Limb (tissue), 2 donors: Measurements from ENCODE around the gene PNPLA1.

ENCODE experiments used
- DNase-seq, 2 donors: peaks; one replicate each; pipeline ENCODE4 v3.0.0-alpha.2; 2016; ENCODE audit errors: extremely low spot score in 2 of 2

Gene PNPLA1

DNA sequence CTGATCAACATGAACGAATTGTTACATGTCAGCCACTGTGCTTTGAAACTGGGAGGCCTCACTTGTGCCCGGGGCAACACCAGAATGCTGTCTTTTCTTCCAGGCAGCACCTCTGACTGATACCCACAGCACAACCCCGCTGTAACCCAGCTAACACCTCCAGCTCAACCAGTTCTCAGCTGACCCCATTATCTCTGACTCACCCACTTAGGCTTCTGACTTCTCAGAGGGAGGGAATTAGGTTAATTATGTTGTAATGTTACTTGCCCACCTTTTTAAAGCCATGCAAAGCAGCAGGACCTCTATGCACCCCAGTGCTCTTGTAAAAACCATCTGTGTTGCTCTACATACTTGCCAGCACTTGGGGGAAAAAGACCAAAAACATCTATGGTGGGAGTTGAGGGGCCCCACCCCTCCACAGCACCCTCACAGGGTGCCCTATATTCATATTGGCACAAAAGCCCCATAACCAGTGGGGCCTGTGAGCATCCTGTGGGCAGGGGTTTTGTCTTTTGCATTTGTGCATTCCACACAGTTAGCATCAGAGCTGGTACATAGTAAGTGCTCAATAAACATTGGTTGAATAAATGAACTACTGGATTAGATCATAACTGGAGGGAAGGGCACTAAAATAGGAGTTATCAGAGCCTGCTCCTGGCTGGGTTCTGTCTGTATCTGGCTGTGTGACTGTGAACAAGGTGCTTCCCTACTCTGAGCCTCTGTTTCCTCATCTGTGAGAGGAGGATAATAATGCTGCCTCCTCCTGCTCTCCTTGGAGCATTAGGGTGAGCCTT lies 44.6 kb downstream of the PNPLA1 start:
- DNase-seq = no peak

DNA sequence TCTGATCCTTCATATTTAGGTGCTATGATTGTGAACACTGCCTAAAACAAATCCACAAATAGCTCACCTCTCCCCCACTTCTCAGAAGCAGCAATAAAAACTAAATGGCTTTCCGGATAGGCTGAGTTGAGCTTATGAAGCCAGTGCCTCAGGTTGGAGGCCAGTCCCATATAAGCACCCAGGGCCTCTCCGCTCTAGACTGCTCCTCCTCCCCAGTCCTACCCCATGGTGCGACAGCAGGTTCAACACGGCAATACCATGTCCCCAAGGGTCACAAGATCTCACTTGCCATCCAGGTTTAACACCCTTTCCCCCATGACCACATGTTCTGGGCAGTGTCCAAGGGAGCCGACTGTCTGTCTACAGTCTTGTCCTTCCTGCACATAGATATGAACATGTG lies 46.1 kb downstream of the PNPLA1 start:
- no peak for DNase-seq

DNA sequence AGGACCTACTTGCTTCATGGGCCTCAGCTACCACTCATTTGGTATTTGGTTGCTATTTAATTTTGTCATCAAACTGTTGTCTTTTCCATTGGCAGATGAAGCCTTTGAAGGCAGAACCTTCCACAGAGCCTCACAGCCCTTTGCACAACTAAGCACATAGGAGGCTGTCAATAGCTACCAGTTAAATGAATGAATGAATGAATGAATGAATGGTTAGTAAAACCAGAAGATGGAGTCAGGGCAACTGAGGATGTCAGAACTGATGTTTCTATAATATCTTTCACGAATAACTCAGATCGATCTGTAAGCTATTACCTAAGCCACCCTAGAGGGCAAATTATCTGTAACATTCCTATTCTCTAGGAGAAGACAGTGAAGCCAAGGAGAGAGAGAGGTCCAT lies 47.8 kb downstream of the PNPLA1 start:
- DNase-seq = no peak

DNA sequence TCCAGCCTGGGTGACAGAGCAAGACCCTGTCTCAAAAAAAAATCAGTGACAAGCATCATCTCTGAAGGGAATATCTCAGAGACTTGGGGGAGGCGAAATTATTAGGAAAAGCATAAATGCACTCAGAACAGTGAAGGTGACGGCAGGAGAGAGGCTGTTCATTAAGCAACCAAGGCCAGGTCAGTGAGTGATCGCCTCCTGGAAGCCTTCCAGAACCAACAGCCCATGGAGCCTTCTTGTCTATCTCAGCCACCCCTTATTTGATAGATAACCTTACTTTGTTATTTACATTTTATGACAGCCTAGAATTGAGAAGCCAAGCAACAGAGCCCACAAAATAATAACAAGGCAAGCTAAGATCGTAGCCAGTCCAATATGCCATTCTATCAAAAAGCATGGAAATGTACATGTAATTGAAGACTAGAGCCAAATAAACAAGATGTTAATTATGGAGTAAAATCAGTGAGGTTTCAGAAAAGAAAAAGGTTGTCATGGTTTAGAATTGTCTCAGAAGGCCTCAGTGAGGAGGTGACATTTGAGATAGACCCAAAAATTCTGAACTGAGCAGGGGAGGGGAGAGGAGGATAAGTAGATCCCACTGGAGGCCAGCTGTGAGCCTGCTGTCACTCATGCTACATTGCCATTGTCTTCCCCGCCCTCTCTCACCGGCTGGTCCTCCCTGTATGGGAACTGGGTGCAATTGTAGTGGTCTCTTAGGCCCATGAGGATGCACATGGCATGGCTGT lies 49.0 kb downstream of the PNPLA1 start:
- no peak for DNase-seq

DNA sequence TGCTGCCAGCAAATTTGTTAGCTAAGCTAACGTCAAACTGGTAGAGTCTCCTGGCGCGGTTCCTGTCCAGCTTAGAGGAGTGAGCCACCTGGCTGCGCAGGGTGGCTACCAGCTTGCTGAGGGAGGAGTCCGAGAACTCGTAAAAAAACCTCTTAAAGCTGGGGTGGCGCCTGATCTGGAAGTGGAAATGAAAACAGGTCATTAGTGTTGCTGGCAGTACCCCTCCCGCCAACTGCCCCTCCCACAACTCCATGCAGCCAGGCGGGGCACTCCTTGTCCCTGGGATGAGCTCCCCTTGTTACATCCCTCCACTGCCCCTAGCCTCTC lies 49.5 kb downstream of the PNPLA1 start:
- DNase-seq = no peak

DNA sequence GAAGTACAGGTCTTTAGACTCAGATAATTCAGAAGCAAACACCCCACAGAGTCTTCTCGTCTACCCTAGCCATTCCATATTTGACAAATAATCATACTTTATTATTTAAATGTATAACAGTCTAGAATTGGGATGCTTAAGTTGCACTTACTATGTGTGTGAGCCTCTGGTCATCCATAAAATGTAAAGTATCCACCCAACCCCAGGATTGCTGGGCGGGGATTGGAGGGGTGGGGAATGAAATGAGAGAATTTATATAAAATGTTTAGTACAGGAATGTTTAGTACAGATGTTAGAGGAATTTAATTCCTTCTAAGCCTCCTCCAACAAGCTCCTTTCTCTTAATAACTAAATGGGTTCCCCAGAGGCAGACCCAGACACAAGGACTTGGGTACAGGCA lies 50.0 kb downstream of the PNPLA1 start:
- DNase-seq = no peak

DNA sequence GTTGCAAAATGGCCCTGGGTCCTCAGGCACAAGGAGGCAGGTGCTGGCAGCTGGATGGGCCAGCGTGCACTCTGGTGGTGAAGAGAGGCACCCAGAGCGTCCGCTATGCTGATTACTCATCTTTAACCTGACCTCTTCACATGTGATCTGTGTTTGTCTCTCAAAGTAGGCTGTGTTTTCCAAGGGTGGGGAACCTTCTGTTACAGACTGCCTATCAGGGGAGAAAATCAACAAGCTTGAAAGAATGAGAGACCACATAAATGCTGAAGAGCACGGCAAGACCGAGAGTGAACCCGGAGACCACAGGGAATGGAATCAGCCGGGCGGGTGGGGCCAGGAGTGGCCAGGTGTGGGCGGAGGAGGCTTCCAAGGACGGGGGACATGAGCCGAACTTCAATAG lies 50.6 kb downstream of the PNPLA1 start:
- no peak for DNase-seq

DNA sequence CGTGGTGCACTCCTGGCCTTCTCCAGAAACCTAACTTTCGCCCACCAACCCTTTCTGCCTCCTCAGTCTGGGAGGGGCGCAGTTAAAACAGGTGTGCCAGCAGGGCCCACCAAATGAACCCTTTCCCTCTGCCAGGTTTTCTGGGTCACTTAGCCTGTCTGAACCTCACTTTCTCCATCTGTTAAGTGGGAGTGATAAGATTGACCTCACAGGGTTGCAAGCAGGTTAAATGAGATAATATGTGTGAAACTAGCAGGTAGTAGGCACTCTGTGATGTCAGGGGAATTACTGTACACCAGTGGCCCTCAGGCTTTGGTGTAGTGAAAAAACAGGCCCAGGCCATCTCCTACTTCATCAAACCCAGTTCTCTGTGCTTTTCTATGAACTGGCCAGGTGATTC lies 52.7 kb downstream of the PNPLA1 start:
- DNase-seq = no peak

DNA sequence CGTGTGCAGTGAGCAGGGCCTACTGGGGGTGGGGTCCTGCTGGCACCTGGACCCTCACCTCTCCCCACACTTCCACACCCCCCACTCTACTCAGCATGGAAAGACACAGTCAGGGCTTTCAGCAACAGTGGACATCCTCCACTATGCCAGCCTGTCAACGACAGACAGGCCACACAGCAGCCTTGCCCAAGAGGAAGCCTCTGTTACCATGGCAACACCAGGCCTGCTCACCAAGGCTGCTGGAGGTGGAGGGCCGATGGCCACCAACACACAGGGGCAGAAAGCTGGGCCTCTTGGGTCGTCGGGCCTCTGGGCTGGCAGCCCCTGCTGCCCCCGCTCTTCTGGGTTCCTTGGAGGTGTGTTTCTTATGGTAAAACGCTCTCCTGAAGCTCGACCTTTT lies 53.2 kb downstream of the PNPLA1 start:
- no peak for DNase-seq

DNA sequence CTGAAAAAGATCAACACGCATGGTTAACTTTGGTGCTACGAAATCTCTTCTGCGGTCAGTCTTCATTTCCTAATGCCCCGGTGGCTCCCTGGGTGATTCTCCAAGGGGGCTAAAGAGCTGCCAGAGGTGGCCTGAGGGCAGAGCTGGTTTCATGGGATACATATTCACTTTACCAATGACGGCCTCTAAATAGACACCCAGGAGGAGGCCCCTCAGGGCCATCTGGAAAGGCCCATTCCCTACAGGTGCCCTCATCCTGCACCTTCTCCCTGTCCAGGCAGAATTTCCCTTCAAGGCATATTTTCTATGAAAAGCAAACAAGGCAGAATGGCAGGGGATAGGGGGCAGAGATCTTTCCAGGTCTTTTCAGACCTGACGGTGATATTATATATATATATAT lies 54.3 kb downstream of the PNPLA1 start:
- no peak for DNase-seq

DNA sequence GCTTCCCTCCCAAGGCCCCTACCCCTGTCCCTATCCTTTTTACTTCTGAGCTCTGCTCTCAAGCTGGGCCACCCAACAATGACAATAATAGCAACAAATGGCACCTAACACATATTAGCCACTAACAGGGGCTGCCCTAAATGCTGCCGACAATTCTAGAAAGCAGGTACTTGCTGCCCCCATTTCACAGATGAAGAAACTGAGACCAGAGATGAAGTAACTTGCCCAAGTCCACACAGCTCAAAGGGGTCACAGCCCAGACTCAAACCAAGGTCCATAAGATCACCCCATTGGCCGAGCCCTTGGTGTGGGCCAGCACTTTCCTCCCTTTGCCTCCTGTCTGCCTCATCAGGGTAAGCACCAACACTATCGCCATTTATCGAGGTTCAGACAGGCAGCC lies 54.9 kb downstream of the PNPLA1 start:
- no peak for DNase-seq

DNA sequence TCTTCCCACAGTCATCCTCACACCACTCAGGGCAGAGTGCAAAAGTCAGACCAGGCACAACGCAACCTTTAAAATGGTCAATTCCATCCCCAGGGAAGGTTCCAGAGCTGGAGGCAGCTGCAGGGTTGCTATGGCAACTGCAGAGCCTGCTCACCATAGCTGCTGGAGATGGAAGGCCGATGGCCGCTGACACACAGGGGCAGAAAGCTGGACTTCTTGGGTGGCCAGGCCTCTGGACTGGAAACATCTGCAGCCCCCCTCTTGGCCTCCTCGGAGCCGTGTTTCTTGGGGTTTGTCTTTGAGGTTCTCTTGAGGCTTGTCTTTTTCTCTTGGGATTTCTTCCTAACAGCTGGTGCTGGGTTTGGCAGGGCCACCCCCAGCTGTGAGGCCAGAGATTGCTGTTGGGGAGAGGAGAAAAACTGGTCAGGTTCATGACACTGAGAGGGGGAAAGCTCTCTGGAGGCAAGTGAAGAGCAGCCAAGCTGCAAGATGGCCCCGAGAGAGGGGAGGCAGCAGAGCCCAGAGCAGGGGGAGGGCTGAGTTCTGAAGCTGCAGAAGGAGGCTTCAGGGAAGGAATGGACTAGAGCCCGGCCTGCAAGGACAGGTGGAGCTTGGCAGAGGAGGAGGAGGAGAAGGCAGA lies 56.6 kb downstream of the PNPLA1 start:
- peak; percentile 25 to 58 for DNase-seq

DNA sequence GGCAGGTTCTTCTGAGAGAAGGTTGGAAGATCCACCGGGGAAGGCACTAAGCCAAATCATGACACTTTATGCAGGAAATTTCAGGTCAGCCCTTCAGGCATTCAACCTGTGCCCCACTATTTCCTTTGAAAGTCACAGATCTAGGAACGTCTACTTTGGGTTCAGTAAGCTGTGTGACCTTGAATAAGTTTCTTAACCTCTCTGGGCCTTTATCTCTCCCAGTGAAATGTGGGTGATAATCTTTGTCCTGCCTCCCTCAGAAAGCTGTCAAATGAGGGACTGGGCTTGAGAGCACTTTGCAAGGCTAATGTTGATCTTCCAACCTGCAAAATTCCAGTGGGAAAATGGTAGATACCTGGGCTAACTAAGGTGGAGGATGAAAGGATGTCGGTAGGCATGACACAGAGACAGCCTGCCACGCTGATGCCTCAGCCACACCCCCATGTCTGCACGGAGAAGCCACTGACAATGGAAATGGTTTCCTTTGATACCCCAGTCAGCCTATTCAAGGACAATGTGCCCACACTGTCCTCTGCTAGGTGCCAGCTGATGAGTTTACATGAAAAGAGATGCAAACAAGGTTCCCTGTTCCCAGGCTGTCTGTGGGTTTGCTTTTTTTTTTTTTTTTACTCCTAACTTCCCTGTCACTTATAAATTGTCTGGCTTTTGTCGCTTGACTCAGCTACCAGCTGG lies 57.5 kb downstream of the PNPLA1 start:
- no peak for DNase-seq

DNA sequence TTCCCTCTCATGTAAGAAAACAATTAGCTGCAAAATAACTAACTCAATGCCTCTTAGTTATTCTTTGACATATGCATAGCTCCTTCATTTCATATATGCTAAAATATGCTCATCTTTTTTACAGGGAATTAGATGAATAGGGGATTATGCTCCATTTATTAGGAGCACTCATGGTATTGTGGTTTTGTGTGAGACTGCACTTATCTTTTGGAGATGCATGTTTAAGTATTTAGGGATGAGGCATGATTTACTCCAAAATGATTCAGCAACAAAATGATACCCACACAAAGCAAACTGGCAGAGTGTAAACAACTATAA lies 58.0 kb downstream of the PNPLA1 start:
- no peak for DNase-seq

DNA sequence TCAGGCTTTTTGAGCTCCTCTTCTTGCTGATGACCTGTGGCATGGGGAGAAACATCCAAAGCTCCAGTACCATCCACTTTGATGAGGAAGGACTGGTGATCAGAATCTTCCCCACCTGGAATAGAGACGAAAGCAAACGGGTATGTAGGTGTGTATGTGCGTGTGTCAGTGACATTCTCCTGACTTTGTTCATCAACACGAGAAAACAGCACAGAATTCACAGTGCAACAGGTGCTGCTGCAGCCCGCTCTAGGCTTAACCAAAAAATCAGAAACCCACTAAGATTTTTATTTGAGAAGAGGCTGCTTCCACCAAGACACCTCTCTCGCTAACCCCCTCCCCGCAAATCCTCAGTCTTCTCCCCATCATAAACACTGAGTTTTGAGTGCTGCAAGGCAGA lies 58.7 kb downstream of the PNPLA1 start:
- DNase-seq = no peak

DNA sequence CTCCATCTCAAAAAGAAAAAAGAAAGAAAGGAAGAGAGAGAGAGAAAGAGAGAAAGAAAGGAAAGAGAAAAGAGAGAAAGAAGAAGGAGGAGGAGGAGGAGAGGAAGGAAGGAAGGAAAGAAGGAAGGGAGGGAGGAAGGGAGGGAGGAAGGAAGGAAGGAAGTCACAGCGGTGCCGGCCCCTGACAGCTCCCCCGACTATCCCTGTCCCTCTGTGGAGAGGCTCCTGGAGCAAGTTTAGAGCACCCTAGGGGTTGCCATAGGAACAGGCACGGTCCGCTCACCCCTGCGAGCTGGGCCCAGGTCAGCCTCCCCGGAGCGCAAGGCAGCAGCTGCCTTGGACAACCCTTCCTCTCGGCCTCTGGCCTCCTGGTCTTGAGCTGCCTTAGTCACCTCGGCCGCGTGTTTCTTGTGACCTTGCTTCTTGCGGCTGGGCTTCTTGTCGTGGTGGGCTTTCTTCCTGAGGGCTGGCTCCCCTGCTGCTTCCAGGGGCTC lies 60.0 kb downstream of the PNPLA1 start:
- no peak for DNase-seq

DNA sequence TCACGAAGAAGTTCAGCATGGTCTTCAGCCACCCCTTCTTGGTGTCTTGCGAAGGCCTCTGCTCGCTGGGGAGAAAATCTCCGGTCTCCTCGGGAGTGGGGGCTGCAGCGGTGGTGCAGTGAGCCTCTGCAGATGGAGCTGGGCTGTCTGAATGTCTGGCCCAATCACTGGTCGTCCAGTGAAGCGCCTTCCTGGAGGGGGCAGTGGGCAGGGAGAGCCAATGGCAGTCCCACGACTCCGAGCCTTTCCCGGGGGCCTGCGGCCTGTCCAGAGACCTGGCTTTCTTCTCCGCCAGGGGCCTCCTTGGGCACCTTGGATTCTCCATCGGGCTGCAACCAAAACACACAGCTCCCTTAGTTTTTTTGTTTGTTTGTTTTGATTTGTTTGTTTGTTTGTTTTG lies 60.5 kb downstream of the PNPLA1 start:
- DNase-seq = no peak

DNA sequence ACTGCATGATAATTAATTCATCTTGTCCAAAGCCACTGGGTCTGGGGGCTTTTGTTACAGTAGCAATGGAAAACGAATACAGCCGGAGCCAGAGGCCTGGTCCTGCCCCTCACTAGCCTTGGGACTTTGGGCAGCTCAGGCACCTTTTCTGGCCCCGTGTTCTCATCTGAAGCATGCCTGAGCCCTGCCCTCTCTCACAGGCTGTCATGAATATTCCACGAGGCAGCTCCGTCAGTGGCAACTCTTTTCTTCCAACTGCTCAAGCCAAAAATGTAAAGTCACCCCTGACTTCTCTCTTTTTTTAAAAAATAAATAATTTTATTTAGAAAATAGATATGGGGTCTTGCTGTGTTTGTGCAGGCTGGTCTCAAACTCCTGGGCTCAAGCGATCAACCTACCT lies 61.5 kb downstream of the PNPLA1 start:
- no peak for DNase-seq

DNA sequence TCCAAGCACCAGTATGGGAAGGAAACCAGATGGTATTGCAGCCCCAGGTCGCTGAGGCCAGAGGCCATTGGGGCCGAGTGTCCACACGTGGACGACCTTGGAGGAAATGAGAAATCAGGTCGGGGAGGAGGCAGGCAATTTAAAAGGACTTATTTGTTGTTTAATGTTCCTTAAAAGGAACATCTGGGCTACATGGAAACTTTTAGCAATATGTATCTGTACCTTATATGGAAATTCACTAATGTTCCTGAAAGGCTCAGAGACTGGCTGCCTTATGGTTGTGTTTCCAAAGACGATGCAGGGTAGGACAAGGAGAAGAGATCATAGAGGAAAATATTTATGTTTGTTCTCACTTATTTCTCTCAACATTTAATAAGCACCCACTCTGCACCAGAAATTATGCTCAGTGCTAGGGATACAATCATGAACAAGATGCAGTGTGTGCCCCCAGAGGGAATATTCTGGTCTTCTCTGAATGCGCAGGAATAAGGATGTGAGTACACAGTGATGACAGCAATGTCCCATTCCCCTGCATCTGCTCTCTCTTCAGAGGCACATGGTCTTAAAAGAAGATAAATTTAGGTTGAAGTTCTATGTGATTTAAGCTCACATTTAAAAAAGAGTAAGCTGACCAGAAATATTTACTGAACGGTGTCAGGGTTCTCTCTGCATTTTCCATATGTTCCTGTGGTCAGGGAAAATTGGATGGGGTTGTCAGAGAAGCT lies 63.5 kb downstream of the PNPLA1 start:
- DNase-seq = peak in 1 of 2 donors; percentile 13

DNA sequence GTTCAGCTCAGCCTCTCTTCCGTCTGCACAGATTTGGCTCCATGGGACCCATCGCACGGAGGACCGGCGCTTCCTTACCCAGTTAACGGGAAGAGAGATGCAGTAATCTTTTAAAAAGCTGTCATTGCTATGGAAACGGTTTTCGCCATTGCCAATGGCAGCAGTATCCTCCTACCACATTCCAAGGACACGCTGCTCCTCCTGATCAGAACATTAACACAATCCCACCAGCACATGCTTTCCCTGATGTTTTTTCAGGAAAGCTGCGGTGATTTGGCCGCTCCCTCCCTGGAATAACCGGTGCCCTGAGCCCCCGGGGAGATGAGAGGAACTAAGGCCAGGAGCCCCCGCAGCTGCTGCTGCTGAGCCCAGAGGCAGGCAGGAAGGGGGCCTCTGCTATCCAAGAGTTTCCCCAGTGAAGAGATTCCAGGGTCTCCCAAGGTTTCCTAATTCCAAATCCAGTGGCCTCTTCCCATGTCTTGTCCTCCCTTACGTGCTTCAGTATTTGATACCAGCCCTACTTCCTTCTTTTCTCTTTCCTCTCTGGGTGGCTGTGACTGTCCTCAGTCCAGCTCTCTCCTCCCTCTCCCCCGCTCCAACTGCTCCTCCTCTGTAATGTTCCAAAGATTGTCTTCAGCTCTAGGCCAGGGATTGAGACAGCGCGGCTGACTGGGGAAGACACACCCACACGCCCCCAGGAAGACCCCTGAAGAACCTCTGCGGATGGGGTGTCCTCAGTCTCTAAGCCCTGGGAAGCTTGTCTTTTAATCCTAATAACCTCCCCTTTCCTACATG lies 64.3 kb downstream of the PNPLA1 start:
- DNase-seq = peak; percentile 51 to 55
